ENCODE measurements around the gene TMEM156.

DNA sequence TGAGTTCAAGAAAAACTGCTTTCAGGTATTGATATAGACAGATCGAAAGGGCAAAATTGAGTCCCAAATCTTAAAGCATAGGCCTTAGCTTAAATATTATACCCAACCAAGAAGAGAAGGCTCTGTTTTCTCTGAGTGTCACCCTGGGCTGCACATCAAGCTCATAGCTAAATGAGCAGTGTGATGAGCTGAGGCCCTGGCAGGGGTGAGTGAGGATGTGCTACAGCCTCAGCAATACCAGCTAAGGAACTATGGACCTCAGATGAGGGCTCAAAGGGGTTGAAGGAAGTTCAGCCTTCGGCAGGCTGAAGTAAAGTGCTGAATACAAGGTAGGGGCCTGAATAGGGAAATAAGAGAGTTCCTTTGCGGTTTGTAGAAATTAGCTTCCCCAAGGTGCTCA lies 85.3 kb downstream of the TMEM156 start:
- TF ChIP-seq, protein P1, sequence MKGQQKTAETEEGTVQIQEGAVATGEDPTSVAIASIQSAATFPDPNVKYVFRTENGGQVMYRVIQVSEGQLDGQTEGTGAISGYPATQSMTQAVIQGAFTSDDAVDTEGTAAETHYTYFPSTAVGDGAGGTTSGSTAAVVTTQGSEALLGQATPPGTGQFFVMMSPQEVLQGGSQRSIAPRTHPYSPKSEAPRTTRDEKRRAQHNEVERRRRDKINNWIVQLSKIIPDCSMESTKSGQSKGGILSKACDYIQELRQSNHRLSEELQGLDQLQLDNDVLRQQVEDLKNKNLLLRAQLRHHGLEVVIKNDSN (IDR thresholded peaks at IDR 0.05; ENCODE audit: borderline replicate concordance, low read depth) = no peak
- TF ChIP-seq, protein P2, sequence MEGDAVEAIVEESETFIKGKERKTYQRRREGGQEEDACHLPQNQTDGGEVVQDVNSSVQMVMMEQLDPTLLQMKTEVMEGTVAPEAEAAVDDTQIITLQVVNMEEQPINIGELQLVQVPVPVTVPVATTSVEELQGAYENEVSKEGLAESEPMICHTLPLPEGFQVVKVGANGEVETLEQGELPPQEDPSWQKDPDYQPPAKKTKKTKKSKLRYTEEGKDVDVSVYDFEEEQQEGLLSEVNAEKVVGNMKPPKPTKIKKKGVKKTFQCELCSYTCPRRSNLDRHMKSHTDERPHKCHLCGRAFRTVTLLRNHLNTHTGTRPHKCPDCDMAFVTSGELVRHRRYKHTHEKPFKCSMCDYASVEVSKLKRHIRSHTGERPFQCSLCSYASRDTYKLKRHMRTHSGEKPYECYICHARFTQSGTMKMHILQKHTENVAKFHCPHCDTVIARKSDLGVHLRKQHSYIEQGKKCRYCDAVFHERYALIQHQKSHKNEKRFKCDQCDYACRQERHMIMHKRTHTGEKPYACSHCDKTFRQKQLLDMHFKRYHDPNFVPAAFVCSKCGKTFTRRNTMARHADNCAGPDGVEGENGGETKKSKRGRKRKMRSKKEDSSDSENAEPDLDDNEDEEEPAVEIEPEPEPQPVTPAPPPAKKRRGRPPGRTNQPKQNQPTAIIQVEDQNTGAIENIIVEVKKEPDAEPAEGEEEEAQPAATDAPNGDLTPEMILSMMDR (IDR thresholded peaks at IDR 0.05) = no peak
- TF ChIP-seq EP300 (IDR thresholded peaks at IDR 0.05; ENCODE audit: borderline replicate concordance in 1 of 2, low read depth in 1 of 2, low read length in 1 of 2) = no peak
- TF ChIP-seq, protein P3, sequence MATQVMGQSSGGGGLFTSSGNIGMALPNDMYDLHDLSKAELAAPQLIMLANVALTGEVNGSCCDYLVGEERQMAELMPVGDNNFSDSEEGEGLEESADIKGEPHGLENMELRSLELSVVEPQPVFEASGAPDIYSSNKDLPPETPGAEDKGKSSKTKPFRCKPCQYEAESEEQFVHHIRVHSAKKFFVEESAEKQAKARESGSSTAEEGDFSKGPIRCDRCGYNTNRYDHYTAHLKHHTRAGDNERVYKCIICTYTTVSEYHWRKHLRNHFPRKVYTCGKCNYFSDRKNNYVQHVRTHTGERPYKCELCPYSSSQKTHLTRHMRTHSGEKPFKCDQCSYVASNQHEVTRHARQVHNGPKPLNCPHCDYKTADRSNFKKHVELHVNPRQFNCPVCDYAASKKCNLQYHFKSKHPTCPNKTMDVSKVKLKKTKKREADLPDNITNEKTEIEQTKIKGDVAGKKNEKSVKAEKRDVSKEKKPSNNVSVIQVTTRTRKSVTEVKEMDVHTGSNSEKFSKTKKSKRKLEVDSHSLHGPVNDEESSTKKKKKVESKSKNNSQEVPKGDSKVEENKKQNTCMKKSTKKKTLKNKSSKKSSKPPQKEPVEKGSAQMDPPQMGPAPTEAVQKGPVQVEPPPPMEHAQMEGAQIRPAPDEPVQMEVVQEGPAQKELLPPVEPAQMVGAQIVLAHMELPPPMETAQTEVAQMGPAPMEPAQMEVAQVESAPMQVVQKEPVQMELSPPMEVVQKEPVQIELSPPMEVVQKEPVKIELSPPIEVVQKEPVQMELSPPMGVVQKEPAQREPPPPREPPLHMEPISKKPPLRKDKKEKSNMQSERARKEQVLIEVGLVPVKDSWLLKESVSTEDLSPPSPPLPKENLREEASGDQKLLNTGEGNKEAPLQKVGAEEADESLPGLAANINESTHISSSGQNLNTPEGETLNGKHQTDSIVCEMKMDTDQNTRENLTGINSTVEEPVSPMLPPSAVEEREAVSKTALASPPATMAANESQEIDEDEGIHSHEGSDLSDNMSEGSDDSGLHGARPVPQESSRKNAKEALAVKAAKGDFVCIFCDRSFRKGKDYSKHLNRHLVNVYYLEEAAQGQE (IDR thresholded peaks at IDR 0.05; ENCODE audit: low read depth, low read length) = no peak
- no peak for TF ChIP-seq RAD21 (IDR thresholded peaks at IDR 0.05; ENCODE audit: low read length)
- no peak for TF ChIP-seq TEAD4 (IDR thresholded peaks at IDR 0.05; ENCODE audit: borderline replicate concordance, insufficient read depth)
- TF ChIP-seq GATA2 (CRISPR knock-in tag; IDR thresholded peaks at IDR 0.05) = no peak
- TF ChIP-seq RFX5 (IDR thresholded peaks at IDR 0.05; ENCODE audit: low read length) = no peak
- no peak for TF ChIP-seq SMC3 (IDR thresholded peaks at IDR 0.05; ENCODE audit: low read depth, low read length)
- no peak for TF ChIP-seq JUND (IDR thresholded peaks at IDR 0.05)
- TF ChIP-seq POLR2AphosphoS5 (IDR thresholded peaks at IDR 0.05; ENCODE audit: low read depth, low read length) = no peak
